HG02970 (cell line): ENCODE results near the gene LOXL4.

ENCODE experiments used
- ATAC-seq: cut with Tn5 transposase; IDR thresholded peaks from one replicate; pipeline ENCODE4 v1.9.1; 2021; ENCODE audit warnings: mild to moderate bottlenecking, moderate library complexity, moderate number of reproducible peaks; ENCODE audit not compliant: unreplicated experiment, low FRiP score

LOXL4 gene

DNA sequence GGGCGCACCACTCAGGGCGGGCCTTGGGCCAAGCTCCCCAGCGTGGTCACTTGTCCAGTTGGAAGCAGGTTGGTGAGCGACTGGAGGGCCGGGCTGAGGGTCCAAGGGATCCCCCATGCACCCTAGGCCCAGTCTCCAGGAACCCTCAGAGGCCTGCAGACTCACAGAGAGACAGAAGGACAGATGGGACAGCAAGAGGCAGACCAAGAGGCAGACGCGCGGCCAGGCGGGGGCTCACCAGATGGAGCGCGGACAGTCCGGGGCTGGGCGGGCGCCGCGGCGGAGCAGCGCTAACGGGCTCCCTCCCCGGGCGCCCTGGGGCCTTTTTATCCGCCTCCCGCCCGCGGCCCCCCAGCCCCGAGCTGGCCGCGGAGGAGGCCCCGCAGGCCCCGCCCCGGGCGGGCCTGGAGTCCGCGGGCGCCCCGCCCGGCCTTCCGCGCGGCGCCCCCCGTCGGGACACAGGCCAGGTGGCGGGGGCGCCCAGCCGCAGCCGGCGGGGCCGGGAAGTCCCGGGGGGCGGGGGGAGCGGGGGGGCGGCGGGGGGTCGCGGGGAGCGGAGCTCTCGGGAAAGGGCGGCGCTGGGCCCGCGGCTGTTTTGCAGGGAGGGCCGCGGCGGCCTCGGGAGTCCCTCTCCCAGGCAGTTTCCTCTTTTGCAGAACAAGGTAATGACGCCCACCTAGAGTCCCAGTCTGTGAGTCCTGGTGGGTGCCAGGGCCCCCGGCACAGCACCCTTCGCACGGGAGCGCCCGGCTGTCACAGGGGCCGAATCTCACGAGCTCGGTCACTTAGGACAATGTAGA, at the start of gene LOXL4:
TSS of gene LOXL4 (minus strand) at position 301 of the 800 bp plus-strand sequence. CDS start 5,175 bp downstream, outside the sequence.
- ATAC-seq, result no peak

DNA sequence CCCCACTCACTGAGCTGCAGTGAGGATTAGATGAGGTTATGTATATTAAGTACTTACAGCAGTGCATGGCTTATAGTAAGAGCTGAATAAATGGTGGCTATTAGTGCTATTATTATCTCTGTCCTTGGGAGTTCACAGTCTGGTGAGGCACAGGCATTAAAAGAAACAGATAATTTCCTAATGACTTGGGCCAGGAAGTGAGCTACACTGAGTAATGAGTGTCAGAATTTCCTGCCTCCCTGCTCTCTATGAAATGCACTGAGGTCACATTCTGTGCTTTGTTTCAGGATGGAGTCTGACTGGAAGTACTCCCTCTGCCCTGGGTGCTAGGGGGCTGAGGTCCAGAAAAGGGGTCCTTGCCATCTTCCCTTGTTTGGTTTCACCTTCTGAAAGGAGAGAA, 48.7 kb upstream of the LOXL4 start:
- ATAC-seq, result no peak

DNA sequence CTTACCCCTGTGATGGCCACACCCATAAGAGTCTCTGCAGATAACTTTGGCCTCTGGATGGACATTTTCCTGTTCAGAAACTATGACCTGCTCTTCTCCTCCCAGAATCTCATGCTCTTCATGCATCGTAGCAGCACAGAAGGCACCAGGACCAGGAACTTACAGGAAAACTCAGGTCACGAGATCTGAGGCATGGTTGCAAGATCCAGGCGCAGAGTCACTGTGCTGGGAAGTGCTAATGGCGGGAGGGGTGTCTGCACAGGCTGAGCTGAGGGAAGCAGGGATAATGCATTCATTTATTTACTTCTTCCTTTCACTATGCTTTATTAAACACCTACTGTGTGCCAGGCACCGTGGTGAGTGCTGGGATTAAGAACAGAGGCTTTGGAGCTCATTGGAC, 48.2 kb upstream of the LOXL4 start:
- ATAC-seq, result no peak

DNA sequence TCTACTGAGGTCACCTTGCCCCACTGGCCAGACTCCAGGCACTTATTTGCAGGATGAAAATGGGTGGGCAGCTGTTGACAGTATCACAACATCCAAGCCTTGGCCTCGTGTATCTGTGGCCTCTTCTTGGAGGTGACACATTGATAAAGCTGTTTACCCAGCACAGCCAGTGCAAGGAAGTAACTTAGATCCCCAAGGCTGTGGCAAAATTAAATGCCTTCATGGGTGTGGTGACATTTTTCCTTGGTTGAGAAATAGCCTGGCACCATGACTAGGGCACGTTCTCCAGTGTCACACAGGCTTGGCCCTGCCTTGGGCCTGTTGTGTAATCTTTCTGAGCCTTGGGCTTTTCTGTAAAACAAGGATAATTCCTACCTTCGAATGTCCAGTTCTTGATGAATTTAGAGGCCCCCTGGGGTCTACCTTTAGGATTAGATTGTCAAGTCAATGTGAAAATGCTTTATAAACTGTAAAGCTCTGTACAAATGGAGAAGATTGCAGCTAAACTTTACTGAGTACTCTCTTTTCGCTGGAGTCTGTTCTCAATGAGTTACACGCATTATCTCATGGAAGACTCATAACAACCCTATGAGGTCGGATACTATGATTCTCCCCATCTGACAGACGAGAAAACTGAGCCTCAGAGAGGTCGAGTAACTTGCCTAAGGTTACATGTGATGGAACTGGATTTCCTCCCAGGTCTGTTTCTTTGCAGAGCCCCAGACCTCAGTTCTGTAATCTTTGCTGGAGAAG, 46.7 kb upstream of the LOXL4 start:
- no peak for ATAC-seq

DNA sequence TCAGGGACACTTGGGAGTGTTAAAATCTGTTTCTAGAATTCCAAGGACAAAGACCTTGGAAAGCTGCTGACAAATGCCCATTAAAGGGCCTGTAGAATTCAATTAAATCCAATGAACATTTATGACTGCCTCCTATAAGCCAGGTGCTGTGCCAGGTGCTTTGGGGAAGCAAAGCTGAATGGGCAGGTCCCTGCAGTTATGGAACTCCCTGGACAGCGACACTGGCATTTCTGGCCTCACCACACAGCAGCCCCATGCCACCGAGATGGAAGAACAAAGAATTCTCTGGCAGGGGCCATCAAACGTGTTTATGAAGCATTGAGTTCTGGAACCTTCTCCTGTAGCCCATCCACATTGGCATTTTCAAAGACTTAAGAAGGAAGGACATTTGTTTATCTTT, 45.6 kb upstream of the LOXL4 start:
- no peak for ATAC-seq

DNA sequence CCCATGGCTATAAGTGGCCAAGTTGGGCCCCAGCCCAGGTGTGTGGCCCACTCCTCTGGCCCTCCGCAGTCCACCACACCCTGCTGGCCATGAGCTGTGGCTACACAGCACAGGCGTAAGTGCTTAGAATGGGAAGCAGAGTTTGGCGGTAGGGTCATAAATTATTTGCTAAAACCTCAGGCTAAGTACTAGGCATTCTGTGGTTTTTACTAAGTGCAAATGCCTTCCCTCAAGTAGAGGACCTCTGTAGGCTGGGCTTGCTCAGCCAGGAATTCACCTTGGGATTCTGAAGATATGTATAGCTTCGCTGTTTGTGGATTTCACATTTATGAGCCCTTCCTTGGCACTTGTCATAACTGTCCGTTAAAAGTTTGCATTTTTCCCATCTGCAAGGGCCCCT, 44.8 kb upstream of the LOXL4 start:
- no peak for ATAC-seq

DNA sequence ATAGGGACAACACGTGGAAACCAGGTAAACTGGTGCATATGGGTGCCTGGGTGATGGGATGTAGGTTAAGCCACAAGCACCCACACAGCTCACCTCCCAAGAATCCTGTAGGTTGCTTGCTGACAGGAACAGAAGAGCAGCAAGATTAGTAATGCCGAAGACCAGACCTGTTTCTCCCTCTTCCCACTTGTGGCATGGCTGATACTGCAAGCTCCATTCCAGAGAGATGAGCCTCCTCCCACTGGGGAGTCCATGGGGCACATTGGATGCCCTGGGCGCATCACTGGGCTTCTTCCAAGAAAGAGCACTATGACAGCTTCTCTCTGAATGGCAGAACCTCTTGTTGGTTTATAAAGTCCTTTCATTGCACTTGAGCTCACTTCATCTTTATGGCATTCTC, 44.4 kb upstream of the LOXL4 start:
- ATAC-seq, result no peak

DNA sequence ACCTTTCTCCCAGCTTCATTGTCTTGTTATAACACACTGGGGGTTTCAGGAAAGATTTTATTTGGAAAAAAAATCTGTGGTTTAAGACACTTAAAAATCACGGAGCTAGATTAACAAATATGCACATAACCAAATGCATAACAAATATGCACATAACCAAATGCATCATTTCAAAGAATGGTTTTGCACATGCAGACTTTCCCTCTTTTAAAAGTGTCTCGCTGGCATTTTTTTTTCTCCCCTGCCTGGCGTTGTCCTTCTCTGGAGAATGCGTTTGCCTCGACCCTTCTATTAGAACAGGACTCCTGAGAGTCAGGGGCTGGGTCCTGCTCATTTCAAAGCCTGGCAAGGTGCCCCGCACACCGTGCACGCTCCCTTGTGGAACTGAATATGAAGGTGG, 42.7 kb upstream of the LOXL4 start:
- ATAC-seq, result no peak

DNA sequence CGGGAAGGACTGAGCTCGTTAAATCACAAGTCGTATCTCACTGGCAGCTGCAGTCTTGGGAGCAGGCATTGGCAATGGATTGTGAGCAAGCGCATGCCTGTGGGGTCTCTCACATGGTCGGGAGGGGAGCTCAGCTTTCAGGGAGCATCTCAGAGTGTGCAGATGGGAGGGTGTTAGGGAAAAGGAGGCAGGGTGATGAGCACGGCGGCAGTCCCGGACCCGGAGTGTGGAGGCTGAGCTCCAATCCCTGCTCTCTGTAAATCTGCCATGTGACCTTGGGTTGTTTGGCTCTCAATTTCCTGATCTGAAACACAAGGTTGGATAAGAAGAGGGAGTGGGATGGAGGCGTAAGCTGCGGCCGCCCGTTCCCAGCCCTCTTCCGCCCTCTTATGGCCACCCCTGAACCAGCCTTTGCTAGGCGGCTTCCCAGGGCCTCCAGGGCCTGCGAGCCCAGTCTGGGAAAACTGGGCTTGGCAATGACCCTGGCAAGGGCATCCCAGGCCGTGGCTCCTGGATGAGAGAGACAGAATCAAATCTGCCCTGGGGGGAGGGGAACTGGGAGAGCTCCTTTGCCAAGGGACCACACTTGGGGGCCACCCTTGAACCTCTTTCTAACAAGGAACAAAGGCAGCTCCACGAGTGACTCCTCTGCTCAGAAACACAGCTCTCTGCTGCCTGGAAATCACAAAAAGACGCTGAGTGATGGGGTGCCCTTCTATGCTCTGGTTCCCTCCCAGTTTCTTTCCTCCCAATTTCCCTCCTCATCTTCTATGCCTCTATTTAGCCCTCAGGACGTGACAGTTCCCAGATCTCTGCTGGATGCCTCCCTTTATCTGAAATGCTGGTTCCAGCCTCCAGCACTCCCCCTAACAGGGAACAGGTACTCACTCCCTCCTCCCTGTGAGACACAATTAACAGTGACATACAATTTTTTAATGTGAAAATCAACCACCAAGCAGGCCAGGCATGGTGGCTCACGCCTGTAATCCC, 41.7 kb upstream of the LOXL4 start:
- ATAC-seq, result no peak

DNA sequence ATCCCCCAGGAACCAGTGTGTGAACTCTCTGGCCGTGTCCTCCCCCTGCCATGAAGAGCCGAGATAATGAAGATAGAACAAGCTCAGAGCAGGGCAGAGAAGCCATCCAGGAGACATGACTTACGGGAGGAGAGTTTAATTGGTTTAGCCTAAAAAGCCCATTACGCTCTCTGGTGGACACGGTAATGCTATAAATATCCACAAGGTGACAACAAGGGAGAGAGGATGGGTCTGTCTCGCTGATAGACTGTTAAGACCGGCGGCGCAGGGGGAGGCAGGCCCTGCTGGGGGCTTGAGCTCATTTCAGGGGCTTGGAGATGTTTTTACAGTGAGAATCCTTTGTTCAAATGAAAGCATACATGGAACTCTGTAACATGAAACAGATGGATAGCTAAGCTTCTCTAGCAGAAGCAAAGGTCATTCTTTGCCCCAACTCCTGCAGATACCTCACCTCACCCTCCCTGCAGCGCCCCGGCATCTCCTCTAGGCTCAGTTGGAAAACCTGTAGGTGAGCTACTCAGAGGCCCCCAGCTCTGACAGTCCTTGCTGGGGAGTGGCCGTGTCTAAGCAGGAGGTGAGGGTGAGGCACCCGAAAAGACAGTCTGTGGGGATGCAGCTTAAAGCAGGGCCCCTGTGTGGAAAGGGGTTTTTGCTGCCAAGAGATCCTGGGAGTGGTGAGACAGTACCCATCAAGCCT, 40.8 kb upstream of the LOXL4 start:
- no peak for ATAC-seq

DNA sequence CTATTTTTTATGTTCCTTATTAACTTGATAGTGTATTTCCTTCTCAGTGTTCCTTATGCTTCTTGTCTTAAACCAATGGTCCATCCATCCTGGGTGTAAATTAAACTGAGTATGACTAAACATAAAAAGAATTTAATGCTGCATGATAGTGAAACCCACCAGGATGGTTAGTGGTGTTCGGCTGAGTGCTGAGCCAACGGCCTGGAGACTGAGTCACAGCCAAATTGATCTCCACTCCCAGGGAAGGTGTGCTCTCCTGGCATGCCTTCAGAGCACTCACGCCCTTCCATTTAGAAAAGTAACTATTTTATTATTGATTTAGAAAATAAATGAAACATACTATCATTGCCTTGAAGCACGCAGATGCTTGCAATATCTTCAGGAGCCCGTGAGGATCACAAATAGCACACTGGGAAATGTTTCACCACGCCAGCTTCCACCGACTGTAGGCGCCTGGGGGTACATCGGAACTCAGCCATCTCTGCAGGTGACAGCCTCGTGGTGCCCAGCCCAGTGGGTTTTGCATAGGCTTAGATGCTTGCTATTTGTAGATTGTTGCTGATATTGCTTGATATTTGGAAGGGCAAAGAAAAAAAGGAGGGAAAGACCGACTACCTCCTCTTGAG, 40.0 kb upstream of the LOXL4 start:
- no peak for ATAC-seq

DNA sequence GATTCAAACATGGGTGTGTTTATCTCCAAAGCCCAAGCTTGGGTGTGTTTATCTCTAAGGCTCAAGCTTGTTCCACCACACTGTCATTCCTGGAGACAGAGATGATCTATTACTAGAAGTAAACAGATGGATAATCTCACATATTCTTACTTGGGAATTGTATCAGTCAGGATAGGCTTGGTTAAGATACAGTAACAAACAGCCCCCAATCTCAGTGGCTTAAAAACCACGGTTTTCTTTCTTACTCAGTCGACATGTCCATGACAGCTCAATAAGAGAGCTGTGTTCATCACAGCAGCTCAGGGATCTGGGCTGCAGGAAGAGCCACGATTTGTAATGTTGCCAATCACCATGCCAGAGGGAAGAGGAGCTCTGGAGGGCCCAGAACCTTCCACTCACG, 38.5 kb upstream of the LOXL4 start:
- ATAC-seq, result no peak

DNA sequence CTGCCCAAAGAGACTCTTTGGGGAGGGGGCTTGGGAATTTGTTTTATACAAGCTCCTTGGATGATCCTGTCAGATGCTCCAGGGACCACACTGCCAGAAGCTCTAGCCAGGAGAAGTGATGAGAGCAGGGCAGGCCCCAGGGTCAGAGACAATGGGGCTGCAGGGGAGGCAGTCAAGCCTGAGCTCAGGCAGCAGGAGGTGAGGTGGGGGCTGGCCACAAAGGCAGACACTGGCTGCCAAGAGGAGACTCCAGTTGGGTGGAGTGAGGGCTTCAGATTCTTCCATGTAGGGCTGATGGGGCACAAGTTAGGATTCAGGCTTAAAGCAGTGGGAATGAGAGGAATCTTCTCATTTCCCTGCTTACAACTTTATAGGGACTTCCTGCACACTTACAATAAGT, 35.6 kb upstream of the LOXL4 start:
- ATAC-seq, result no peak

DNA sequence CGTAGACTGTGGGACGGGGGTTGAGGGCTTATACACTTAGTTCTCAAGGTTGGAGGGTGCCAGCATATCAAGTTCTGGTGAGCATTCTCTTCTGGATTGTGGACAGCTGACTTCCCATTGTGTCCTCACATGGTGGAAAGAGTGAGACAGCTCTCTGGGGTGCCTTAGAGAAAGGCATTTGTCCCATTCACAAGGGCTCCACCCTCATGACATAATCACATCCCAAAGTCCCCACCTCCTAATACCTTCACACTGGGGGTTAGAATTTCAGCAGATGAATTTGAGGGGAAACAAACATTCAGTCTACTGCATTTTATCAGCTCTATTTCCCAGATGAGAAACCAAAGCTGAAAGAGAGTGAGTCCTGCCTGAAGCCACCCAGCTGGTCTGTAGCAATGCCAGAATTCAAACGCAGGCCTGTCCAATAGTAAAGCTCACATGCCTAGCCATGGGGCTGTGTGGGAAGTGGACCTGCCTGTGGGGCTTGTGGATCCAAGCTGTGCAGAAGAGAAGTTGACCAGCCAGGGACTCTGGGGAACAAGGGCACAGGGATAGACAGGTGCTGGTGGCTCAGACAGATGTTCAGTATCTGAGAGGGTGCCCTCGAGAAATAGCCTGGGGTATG, 34.9 kb upstream of the LOXL4 start:
- no peak for ATAC-seq

DNA sequence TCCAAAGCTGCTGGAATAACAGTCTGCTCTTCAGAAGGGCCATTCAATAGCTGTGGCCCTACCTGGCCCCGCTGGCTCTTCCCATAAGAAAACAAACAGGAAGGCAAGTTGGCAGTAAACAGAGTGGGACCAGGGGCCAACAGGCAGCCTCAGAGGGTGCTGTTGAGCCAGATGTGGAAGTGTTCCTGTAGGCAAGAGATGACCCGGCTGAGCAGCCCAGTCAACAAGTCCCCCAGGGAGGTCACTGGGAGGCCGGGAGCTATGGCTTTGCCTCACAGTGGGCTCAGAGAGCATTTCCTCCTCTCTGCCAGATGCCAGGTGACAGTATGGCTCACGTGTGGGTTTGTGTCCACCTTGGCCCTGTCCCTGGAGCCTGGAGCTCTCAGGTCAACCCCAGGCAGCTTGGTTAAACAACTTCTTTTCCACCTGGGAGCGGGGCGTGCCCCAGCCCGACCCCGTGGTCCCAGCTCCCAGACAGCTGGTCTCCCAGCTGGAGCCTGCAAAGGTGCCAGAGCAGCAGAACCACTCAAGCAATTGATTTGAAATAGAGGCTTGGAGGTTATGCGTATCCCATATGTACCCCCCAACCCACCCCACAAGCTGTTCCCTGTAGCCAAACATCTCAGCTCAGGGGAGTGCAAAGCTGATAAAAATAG, 33.8 kb upstream of the LOXL4 start:
- ATAC-seq, result no peak

DNA sequence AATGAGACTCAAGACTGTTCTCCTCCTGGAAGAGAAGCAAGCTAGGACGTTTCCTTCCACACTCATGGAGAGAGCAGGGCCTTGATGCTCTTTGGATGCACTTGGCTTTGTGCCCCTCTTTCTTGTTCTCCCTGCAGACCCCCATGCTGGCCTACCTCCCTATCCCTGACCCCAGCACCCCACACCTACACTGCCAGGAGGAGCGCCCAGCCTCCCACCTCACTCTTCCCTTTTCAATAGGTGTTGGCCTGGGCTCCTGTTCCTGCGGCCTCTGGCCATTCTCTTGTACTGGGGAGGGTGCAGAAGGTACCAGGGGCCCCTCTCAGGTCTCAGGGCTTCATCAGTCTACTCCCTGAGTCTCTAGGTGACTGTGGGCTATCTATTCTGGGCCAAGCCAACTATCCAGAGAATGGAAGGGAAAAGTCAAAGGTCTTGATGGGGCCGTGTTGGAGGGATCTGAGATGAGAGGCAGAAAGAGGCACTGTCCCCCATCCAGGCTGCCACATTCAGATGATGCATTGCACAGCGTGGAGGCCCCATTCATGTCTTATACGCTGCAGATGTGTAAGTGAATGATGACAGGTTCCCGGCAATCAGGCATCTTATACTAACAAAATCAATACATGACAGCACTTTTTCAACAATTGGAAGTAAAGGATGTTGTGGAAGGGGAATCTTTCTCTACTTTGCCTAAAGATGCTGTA, 32.7 kb upstream of the LOXL4 start:
- no peak for ATAC-seq

DNA sequence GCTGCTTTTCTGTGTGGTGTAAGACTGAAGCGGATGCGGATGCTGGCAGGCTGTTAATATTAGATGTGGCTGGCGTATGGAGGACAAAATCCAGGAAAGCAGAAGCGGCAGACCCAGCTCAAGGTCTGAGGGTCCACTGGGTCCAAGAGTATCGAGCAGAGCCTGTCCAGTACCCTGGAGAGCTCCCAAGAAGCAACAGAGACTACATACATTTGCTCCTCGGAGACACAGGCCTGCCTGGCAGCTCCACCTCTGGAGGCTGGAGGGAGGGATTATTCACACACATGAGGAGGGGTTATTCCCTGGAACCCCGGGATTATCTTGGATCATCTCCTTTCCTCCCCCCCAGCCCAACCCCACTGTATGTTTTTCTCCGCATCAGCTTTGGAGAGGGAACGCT, 31.3 kb upstream of the LOXL4 start:
- ATAC-seq, result no peak

DNA sequence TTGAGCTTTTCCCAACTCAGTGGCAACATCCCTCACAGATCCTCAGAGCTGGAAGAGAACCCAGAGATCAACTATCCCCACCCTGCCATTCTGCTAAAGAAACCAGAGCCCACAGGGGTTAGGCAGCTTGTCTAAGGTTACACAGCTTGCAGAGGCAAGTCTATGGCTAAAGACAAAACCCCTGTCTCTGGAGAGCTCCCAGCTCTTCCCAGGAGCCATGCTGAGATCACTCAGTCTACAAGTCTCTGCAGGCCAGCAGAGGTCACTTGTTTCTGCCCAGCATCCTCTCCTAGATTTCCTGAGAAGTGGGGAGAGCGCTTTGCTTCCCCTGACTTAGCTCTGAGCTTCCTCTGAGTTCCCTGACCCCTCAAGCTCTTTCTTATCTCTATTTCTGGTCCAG, 28.5 kb upstream of the LOXL4 start:
- ATAC-seq, result no peak
